Keratinocyte (primary cell): Measurements from ENCODE around the gene BMX. TPM values are rescaled to one million over a fixed set of nuclear protein-coding genes. Genes with fewer than 3 reads are reported as not detected.

Experiments
- DNase-seq: peaks from one replicate; pipeline ENCODE4 v3.0.0-alpha.2; 2011; ENCODE audit warnings: low read depth, missing footprints, low spot score
- FAIRE-seq: peaks from 2 replicates; lab custom pipeline; 2011; peaks lifted over from hg19 to GRCh38; lab: Jason Lieb, UNC
- H2AFZ ChIP-seq: 2 replicates; pipeline ENCODE4 v1.6.0; 2012; ENCODE audit warnings: low read length, control low read depth, inconsistent platforms; ENCODE audit not compliant: control insufficient read depth
- H3K27ac ChIP-seq: 2 replicates; pipeline ENCODE4 v1.5.1; 2011; ENCODE audit warnings: low read length; ENCODE audit not compliant: control insufficient read depth, insufficient read depth
- H3K27me3 ChIP-seq: 3 replicates; pipeline ENCODE4 v1.6.0; 2011; ENCODE audit warnings: low read length; ENCODE audit not compliant: control insufficient read depth, insufficient read depth; ENCODE audit errors: extremely low read depth
- H3K36me3 ChIP-seq, 2 experiments: 2 replicates in 1 of 2; 3 replicates in 1 of 2; pipeline ENCODE4 v1.5.1; 2011; ENCODE audit warnings: low read length in 2 of 2, mild to moderate bottlenecking in 1 of 2; ENCODE audit not compliant: control insufficient read depth in 2 of 2, insufficient read depth in 2 of 2; ENCODE audit errors: extremely low read depth in 1 of 2
- H3K4me1 ChIP-seq: 3 replicates; pipeline ENCODE4 v1.5.1; 2011; ENCODE audit warnings: low read length; ENCODE audit not compliant: control insufficient read depth, insufficient read depth; ENCODE audit errors: extremely low read depth
- H3K4me2 ChIP-seq: 3 replicates; pipeline ENCODE4 v1.6.0; 2011; ENCODE audit warnings: low read depth, low read length; ENCODE audit not compliant: control insufficient read depth, insufficient read depth; ENCODE audit errors: extremely low read depth
- H3K4me3 ChIP-seq, 3 experiments: fragments of 200-600 bp in 1 of 3; sonication (generic) in 1 of 3; 2 replicates in 2 of 3; 3 replicates in 1 of 3; pipeline ENCODE4 v1.5.1; 2011 to 2016; ENCODE audit warnings: low read length in 3 of 3, mild to moderate bottlenecking in 3 of 3, control low read depth in 2 of 3, inconsistent platforms in 1 of 3, low read depth in 1 of 3, mixed read lengths in 1 of 3, mixed run types in 1 of 3, moderate library complexity in 1 of 3; ENCODE audit not compliant: control insufficient read depth in 2 of 3, insufficient read depth in 2 of 3; ENCODE audit errors: extremely low read depth in 1 of 3
- H3K79me2 ChIP-seq: 2 replicates; pipeline ENCODE4 v1.6.0; 2012; ENCODE audit warnings: low read length; ENCODE audit not compliant: control insufficient read depth, insufficient read depth
- H3K9ac ChIP-seq: 3 replicates; pipeline ENCODE4 v1.6.0; 2011; ENCODE audit warnings: low read length; ENCODE audit not compliant: control insufficient read depth, insufficient read depth; ENCODE audit errors: extremely low read depth
- H3K9me1 ChIP-seq: 3 replicates; pipeline ENCODE4 v1.6.0; 2011; ENCODE audit warnings: low read length; ENCODE audit not compliant: control insufficient read depth, insufficient read depth; ENCODE audit errors: extremely low read depth
- H3K9me3 ChIP-seq: 2 replicates; pipeline ENCODE4 v1.5.1; 2012; ENCODE audit warnings: low read depth, low read length; ENCODE audit not compliant: control insufficient read depth
- H4K20me1 ChIP-seq: 3 replicates; pipeline ENCODE4 v1.6.0; 2011; ENCODE audit warnings: low read length; ENCODE audit not compliant: control insufficient read depth, insufficient read depth; ENCODE audit errors: extremely low read depth
- CTCF ChIP-seq, 3 experiments: IDR thresholded peaks in 1 of 3; conservative IDR thresholded peaks in 1 of 3; optimal IDR thresholded peaks in 1 of 3; 2 replicates in 2 of 3; 3 replicates in 1 of 3; pipeline versions ENCODE3 to v1.5.1; 2011; ENCODE audit warnings: low read length in 3 of 3, mild to moderate bottlenecking in 3 of 3, moderate library complexity in 2 of 3, control low read depth in 1 of 3, inconsistent platforms in 1 of 3; ENCODE audit not compliant: insufficient read depth in 2 of 3; ENCODE audit errors: extremely low read depth in 1 of 3
- EZH2 ChIP-seq: IDR thresholded peaks from one replicate; pipeline ENCODE4 v1.6.1; 2012; ENCODE audit warnings: inconsistent platforms, mild to moderate bottlenecking, low read length, moderate library complexity
- dilution Hi-C: fragments of 300-500 bp; cut with MboI; formaldehyde crosslinking; loops from one replicate; pipeline ENCODE4 v1.7.0; 2020; ENCODE audit warnings: low sequenced_read_pairs; ENCODE audit not compliant: extremely low pct_ligation_motif_present
- polyA plus RNA-seq, 5 experiments: library from polyadenylated mRNA; depleted of rRNA in 3 of 5; stranded (reverse) in 3 of 5; stranded (forward) in 1 of 5; unstranded in 1 of 5; fragments of >200 nt; gene quantifications; 1 replicate in 1 of 5; 2 replicates in 3 of 5; 3 replicates in 1 of 5; pipeline versions ENCODE4 v1.2.1 to v1.2.3, GENCODE V29; 2011 to 2012; ENCODE audit warnings: missing spikeins in 2 of 5, low read depth in 1 of 5, low replicate concordance in 1 of 5

The BMX gene
- polyA plus RNA-seq, 1 donor (not counting 4 experiments of a cell fraction or from before 2014, with no cell fraction given), result 0.09 TPM

- H4K20me1 ChIP-seq, result no peaks in the 10 kb centered on the region
- dilution Hi-C loops, result no loop called here
Measured at GRCh38 chrX:15559227-15559626, 58.6 kb downstream of the BMX start.

GRCh38 chrX:15560924-15561323, 60.3 kb downstream of the BMX start:
- no peak overlapping the region for H2AFZ ChIP-seq
- no peaks in the 10 kb centered on the region for H3K79me2 ChIP-seq
- no peak overlapping the region for H3K9ac ChIP-seq
- no peak for FAIRE-seq
- H4K20me1 ChIP-seq, result no peaks in the 10 kb centered on the region
- no peak for DNase-seq
- no peak overlapping the region for H3K27ac ChIP-seq
- no peaks in the 10 kb centered on the region for H3K9me3 ChIP-seq
- H3K4me1 ChIP-seq, result no peaks in the 10 kb centered on the region
- H3K27me3 ChIP-seq, result no peaks in the 10 kb centered on the region
- no peak overlapping the region for H3K4me2 ChIP-seq
- dilution Hi-C loops, result no loop called here
- no peak for TF ChIP-seq EZH2
- TF ChIP-seq CTCF (optimal IDR thresholded peaks at IDR 0.05 in 1 of 3, IDR thresholded peaks at IDR 0.05 in 1 of 3, conservative IDR thresholded peaks at IDR 0.05 in 1 of 3; ENCODE audit: extremely low read depth in 1 of 3, insufficient read depth in 2 of 3, low read length in 3 of 3), result no peak
- H3K36me3 ChIP-seq, result no peaks in the 10 kb centered on the region
- H3K4me3 ChIP-seq, result no peak overlapping the region
- H3K9me1 ChIP-seq, result no peaks in the 10 kb centered on the region

More at GRCh38 chrX:15559227-15559626, 58.6 kb downstream of the BMX start:
- H3K36me3 ChIP-seq, result no peaks in the 10 kb centered on the region
- no peak overlapping the region for H2AFZ ChIP-seq
- H3K9ac ChIP-seq, result no peak overlapping the region
- H3K4me2 ChIP-seq, result no peak overlapping the region
- H3K79me2 ChIP-seq, result no peaks in the 10 kb centered on the region
- no peaks in the 10 kb centered on the region for H3K9me3 ChIP-seq
- H3K9me1 ChIP-seq, result no peaks in the 10 kb centered on the region
- no peak overlapping the region for H3K27ac ChIP-seq
- no peaks in the 10 kb centered on the region for H3K27me3 ChIP-seq
- H3K4me3 ChIP-seq, result no peak overlapping the region
- no peak for DNase-seq
- TF ChIP-seq CTCF (optimal IDR thresholded peaks at IDR 0.05 in 1 of 3, IDR thresholded peaks at IDR 0.05 in 1 of 3, conservative IDR thresholded peaks at IDR 0.05 in 1 of 3; ENCODE audit: extremely low read depth in 1 of 3, insufficient read depth in 2 of 3, low read length in 3 of 3), result no peak
- no peak for TF ChIP-seq EZH2
- H3K4me1 ChIP-seq, result no peaks in the 10 kb centered on the region
- FAIRE-seq, result no peak
